Epidermal melanocyte (primary cell): ENCODE measurements around the gene GLP2R.

Experiments
- DNase-seq: peaks from one replicate; pipeline ENCODE4 v3.0.0; 2011; ENCODE audit warnings: low spot score; ENCODE audit not compliant: insufficient read length

The GLP2R gene

DNA sequence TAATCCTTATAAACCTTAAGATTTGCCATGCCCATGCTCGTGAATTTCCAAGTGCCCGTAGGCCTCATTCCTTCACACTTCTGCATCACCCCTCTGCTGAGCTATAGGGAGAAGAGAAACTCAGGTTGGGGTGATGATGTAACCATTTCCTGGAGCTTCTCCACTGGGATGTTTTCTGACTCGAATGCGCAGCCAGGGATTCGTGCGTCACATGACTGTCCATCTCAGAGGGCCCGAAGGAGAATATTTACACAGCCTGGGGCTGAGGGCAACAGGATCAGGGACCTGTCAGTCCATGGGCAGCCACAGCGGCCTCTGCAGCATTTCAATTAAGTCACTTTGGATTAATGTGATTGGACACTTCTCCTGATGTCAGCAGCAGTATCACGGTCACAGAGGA lies 12.6 kb upstream of the GLP2R start:
- no peak for DNase-seq

DNA sequence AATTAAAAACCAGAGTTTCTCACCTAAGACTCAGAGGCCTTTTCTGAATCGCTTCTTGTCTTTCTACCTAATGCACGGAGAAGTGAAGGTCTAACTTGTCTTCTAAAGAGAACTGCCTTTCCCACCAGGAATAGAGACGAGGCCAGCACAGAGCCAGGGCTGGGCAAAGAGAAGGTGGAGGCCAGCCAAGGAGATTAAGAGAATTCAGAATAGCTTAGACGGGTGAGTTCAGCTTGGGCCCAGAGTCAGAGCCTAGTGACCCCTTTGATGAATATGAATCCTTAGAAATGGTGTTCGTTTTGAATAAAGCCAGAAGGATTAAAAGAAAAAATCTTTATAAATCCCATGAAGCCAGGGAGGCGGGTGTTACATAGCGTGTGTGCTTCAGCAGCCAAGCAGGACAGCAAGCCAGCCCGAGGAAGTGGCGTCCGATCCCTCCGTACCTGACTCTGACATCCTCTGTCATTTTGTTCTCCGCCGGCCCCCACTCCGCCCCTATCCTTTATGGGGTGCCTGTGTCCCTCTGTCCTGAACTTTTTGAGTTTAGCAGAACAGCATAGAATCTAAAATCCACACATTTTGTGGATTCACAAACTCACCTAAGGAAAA lies 11.3 kb upstream of the GLP2R start:
- DNase-seq, result no peak

DNA sequence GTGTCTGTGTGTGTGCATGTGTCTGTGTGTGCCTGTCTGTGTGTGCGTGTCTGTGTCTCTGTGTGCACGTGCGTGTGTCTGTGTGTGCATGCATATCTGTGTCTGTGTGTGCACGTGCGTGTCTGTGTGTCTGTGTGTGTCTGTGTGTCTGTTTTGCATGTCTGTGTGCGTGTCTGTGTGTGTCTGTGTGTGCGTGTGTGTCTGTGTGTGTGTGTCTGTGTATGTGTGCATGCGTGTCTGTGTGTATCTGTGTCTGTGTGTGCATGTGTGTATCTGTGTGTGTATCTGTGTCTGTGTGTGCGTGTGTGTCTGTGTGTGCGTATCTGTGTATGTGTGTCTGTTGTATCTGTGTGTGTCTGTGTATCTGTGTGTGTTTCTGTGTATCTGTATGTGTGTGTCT lies 9.3 kb upstream of the GLP2R start:
- no peak for DNase-seq

DNA sequence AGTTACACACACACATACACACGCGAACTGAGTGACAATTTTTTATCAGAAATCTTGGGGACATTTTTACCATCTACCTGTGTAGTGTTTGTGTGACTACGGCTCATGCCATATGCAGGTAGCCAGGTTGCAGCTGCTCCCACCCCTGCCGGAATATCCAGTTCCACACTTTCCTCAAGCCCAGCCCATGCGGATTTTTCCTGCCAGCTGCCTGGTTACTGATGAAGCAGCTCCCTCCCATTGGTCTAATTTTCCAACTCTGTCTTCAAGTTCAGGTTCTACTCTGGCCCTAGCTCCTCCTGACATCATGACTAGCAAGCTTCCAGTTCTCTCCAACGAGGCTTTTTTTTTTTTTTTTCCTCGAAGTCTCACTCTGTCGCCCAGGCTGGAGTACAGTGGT lies 8.6 kb upstream of the GLP2R start:
- DNase-seq, result no peak

DNA sequence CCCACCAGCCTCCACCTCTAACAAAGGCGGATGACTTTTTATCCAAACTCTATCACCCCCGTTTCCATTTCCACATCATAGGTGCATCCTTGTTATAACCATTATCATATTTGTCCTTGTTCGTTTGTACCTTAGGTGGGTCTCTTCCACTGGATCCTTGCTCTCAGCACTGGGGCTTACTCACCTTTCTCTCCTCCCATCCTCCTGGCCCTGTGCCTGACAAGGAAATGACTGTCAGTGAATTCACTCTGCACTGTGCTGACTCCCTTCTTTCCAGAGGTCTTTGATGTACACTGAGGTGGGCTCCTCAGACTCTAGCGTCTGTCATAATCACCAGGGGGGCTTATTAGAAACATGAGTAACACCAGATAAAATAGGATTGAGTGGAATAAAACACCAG lies 7.0 kb upstream of the GLP2R start:
- no peak for DNase-seq

DNA sequence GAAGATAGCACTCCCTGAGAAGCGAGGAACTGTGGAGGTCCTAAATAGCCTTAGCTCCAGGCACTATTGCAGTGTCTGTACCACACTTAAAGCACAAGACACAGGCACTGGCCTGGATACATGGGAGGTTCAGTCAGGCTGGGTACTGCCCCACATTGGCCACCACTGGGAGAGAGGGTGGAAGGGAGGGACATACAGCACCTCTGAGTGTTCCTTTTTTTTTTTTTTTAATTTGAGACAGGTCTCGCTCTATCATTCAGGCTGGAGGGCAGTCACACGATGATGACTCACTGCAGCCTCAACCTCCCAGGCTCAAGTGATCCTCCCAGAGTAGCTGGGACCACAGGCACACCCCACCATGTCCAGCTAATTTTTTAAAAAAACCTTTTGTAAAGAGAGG lies 5.3 kb upstream of the GLP2R start:
- no peak for DNase-seq

DNA sequence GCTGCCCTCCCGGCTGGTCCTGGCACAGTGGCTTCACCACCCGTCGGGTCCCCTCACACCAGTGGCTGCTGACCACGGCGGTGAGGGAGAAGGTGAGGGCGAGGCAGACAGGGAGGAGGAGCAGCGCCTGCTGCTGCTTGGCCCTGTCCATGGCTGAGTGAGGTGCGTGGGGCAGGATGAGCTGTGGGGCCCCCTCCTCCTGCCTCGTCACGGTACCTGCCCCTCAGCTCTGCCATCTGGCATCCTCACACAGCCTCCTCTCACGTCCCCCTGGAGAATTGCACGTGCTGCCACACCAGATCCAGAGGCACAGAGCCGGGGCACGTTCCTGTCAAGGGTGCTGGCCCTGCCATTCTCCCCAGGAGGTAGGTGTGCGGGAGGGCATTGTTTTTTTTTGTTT lies 3.8 kb upstream of the GLP2R start, which contains the start of gene GSG1L2:
Gene GSG1L2 (minus strand): TSS at position 159 of the 400 bp plus-strand sequence. CDS start 8 bp downstream, at position 151.
- no peak for DNase-seq

DNA sequence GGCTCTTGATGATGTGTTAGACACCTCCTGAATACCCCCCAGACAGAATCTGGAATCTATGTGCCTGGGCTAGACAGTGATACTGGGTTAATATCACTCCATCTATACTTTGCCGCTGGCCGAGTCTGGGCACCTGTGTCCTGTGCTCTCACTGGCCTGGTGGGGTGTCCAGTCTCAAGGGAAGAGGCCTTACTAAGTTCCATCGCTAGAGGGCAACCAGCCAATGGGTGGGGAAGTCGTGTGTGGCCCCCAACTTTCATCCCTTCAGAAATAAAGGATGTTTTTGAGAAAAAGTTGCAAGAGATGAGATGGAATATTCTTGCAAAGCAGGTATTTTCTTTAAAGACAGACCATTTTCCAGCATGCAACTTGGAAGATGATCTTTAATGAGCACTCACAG lies 1.6 kb upstream of the GLP2R start:
- no peak for DNase-seq

DNA sequence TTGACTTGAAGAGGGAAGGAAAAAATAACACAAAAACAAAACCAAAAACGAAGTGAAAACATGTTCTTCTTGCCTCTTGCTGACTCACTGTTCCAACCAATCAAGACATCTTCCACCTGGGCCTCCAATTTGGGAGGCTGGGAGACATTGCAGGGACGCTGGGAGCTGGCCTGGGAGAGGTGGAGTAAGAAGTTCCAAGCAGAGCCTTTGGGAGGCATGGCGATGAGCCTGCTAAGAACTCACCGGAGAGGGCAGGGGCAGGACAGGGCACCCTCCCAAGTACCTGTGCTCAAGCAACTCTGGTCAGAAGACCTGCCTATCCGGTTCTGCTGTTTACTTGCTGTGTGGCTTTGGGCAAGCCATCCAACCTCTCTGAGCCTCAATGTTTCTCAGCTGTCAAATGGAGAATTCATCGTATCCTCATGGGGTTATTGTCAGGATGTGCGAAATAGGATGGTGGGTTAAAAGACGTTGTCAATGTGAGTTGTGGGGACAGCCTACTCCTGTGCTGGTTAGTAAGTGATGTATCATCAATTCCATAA lies 856 bp upstream of the GLP2R start:
- DNase-seq, result no peak

DNA sequence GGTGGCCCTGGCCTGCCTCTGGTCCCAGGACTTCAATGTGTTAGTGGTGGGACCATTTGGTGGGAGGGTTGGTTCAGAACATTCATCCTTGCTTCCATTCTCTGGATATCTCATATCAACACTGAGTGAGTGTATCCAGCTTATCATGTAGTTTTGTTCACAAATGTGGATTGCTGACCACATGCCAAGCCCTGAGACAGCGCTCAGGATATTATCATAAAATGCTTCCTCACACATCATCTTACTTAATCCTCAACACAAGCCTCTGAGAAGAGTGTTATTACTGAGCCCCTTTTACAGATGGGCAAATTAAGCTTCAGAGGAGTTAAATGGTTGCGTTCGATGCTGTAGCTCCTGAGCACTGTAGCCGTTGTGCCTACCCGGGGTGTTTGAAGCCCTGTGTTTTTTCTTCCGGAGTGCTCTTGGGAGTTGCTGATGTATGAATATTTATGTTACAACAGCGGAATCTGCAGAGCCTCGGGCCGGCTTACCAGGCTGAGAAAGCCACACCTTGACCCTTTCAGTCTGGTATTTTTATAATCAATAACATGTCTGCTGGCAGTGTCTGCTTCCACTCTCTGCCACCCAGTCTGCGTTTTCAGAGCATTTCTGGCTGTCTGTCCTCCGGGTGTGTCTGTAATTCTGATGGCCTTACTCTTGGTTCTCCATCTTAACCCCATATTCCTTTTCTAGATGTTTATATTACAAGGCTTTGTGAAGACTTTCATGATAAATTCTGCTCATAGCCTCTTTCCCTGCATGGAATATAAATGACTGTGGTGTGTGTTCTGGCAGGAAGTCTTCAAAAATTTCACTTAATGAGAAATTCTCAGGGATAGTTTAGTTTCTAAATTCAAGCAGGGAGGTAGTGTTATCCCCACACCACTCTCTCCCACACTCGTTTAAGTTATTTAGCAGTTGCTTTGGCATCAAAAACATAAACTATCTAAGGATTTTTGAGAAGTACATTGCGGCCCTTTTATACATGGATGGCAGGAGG lies 2.9 kb downstream of the GLP2R start:
- DNase-seq, result no peak

DNA sequence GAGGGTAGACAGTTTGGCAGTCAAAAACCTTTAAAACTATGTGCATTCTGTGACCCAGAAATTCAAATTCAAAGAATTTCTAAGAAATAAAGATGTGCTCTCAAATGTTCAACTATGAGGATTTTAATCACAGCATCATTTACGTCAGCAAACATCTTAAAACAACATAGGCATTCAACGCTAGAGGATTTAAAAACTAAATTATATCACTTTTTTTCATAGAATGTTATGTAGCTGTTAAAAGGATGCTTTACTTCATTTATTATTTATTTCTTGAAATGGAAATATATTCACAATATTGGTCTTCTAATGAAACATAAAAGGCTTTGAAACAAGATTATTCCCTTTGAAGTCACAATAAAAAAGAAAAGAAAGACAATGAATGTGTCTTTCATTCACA lies 3.6 kb downstream of the GLP2R start:
- DNase-seq, result no peak

DNA sequence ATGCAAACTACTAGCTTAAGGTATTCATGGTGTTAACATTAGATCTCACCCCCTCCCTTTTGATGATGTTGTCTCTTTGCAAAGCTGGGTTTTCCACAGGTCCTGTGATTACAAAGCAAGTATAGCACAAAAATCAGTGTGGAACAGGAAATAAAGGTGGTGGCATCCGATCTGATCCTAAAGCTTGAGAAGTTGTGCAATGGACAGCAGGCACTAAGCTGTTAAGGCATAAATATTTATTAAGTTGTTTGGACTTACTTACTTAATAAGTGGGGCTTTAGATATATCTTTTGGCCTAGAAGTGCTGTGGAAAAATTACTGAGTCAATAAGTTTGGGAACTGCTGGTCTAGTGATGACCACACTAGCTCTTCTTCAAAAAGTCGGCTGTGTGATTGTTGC lies 5.0 kb downstream of the GLP2R start:
- no peak for DNase-seq

DNA sequence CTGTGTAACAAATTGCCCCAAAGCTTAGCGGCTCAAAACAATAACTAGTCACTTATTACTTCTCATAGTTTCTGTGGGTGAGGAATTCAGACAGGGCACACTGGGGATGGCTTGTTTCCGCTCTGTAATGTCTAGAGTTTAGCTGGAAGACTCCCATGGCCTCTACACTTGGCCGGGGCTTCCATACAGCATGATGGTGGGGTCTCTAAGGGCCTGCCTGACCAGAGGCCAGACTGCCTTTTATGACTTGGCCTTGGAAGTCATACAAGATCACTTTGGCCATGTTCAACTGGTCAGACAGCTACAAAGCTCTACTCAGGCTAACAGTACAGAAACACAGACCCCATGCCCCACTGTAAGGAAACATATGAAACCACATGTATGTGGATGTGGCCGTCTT lies 8.2 kb downstream of the GLP2R start:
- DNase-seq, result no peak

DNA sequence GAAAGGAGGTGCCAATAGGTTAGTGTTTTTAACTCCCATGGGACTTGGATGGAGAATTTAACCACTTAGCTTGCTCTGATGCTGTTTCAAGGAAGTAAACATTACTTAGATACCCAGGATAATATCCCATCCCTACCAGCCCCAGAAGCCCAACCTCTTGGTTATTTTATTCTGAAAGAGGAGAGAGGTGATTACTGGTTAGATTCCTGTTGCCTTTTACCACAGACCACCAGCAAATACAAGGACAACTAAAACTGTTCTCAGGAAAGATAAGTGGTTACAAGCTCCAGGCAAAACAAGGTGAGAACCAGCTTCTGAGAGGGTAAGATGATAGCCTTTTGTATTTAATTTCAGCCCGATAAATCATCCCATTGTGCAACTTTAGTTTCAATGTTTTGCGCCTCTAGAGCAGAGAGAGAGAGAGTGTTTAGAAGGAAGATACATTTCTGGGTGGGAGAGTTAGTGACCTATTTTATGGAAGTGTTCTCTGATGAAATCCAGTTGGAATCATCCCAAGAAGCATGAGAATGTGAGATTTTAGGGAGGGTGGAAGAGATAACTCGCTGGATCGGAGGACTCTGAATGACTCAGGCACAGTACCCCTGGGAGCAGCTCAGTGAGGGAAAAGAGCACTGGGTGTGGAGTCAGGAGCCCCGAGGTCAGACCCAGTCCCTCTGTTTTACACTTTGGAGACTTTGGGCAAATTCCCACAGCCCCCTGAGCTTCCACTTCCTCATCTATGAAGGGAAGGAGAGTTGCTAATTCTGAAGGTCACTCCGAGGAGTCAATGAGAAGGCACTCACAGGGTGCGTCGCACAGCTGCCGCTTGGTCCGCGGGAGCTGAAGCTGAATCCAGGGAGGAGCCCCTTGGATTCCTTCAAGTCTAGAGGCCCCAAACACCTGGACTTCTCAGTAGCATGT lies 12.1 kb downstream of the GLP2R start:
- DNase-seq, result no peak

DNA sequence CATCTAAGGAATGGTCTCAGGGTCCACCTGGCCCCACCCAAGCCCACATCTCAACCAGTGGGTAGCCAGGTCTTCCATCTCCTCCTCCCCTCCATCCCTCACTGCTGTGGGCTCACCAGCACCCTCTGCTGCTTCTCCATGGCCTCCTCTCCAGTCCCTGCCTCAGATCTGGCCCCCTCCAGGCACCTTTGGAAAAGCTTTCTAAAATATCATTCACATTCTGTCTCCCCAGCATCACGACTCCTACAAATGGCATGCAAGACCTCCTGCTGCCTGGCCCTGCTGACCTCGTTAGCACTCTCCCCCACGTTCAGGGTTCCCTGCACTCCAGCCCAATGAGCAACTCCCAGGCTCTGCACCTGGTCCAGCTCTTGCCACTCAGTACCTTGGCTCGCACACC lies 13.7 kb downstream of the GLP2R start:
- no peak for DNase-seq

DNA sequence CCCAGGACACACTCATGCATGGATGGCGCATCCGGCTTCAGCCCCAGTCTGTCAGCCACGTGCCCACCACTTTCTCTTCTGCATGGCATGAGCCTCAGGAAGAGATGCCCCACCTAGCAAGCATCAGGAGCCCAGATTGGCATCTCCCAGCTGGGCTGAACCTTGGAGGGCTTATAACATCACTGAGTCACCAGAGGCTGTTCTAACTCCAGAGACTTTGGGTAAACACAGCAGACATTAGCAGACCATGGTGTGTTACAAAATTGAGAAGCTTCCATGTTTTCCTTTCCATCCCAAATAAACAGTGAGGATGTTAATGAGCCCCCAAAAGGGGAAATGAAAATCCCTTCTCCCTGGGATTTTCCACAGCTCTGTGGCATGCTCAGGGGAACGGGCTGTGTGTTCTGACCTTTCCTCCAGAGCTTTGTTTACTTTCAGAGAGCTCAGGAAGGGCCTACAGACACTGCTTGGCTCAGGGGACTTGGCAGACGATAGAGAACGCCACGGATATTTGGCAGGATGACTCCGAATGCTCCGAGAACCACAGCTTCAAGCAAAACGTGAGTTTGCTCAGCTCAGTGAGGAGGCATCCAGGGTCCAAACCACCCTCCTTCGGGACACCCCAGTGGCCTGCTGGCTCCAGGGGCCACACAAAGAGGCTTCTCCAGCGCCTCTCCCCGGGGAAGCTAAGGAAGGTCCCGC lies 16.5 kb downstream of the GLP2R start:
- no peak for DNase-seq

DNA sequence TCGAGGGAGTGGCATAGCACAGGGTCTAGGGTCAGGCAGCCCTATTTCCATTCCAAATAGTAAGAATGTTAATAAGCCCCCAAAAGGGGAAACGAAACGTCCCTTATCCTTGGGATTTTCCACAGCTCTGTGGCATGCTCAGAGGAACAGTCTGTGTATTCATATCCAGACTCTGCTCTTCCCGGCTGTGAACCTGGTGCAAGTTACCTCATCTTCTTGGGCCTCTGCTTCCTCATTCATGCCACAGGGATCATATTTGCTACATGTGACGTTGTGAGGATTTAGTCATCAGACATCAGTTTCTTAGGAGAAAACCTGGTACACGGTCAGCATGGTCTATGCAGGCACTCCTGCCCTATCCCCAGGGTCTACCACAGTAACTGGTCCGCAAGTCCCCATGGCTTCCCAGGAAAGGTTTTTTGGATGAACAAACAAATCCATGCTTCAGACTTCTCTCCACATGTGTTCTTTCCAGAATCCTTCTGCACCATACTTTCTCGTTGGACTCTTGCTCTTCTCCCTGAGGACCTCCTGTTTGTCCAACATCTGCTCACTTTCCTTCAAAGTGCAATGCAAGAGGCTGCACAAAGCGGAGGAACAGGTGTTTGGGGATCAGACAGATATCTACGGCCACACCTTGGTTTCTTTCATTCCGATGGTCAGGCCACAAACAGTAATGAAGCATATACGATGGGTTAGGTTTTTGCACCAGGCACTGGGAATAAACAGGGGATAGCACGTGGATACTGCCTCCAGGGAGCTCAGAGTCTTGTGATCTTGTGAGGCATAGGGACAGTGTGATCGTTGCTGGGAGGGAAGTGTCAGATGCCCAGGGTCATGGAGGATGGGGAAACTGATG lies 17.7 kb downstream of the GLP2R start:
- no peak for DNase-seq

DNA sequence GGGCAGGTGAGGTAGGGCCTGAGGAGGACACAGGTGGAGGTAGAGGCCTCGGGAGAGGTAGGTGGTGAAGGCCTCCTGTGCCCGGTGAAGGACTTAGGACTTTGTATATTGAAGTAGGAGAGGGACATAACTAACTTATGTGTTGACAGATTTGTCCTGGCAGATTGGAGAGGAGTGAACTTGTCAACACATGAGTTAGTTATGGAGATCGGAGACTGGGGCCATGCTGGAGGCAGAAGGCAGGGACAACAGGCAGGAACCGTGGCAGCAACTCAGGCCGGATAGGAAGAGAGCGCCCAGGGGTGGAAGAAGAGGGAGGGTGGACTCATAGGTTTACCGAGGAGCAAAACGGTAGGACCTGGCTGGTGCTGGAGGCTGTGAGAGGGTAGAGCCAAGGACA lies 18.4 kb downstream of the GLP2R start:
- no peak for DNase-seq

DNA sequence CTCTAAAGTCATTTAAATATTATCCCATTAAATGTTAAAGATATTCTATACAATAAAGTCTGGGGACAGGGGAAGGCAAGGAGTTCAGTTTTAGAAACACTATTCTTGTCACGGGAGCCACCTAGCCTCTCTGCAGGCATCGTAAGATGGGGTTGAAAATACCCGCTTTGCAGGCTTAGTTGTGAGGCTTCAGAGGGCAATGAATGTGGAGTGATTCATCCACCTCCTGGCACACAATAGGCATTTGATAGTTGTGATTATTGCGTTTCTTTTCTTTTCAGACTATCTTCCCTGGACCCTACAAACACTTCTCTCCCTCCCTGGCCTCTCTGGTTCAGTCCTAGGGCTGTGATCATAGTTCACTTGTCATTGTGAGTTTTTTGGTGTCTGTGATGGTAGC lies 19.6 kb downstream of the GLP2R start:
- no peak for DNase-seq

DNA sequence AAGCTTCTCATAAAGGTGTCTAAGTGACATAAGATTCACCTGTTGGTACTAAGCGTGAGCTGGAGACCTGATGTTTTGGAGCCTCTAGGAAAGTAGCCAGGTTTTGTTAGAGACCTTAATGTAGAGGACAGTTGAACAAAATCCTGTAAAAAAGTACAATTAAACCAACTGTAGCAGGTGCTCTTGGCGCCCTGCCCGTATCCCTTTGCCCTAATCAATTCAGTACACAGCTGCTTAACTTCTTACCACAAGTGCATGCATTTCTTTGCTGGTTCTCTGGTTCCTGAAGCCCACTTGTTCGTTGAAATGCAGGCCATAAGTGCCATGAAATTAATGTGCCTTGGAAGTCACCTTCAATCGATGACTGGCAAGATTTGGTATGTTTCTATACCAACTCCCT lies 24.4 kb downstream of the GLP2R start:
- DNase-seq, result no peak
